ENCODE results near the gene RALGAPA1.

RALGAPA1 gene

DNA sequence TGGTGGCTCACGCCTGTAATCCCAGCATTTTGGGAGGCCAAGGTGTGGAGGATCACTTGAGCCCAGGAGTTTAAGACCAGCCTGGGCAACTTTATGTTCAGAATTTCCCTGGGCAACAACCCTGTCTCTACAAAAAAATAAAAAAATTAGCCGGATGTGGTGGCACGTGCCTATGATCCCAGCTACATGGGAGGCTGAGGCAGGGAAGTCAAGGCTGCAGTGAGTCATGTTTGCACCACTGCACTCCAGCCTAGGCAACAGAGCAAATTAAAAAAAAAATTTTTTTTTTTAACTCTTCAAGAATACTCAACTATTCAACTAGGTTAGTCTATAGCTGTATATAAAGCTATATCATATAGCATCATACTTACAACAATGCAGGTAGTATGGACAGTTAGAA is 113.0 kb downstream of the RALGAPA1 start:
- TF ChIP-seq TAF1 (IDR thresholded peaks at IDR 0.05; ENCODE audit: borderline replicate concordance, insufficient read depth, low read length) (no peak), REST (IDR thresholded peaks at IDR 0.05; ENCODE audit: insufficient read depth in 1 of 2, low read depth in 2 of 2, low read length in 2 of 2) (no peak), FOXP2 (optimal IDR thresholded peaks at IDR 0.05; ENCODE audit: borderline replicate concordance, extremely low read depth, extremely low read length, insufficient read depth) (no peak), POLR2AphosphoS5 (IDR thresholded peaks at IDR 0.05; ENCODE audit: low read depth, low read length) (no peak), SIN3A (IDR thresholded peaks at IDR 0.05; ENCODE audit: borderline replicate concordance, insufficient read depth, low read length) (no peak)

- TF ChIP-seq TAF1 (IDR thresholded peaks at IDR 0.05; ENCODE audit: borderline replicate concordance, insufficient read depth, low read length) (no peak), POLR2AphosphoS5 (IDR thresholded peaks at IDR 0.05; ENCODE audit: low read depth, low read length) (no peak), SIN3A (IDR thresholded peaks at IDR 0.05; ENCODE audit: borderline replicate concordance, insufficient read depth, low read length) (no peak), REST (IDR thresholded peaks at IDR 0.05; ENCODE audit: insufficient read depth in 1 of 2, low read depth in 2 of 2, low read length in 2 of 2) (no peak), FOXP2 (optimal IDR thresholded peaks at IDR 0.05; ENCODE audit: borderline replicate concordance, extremely low read depth, extremely low read length, insufficient read depth) (no peak)
Measured at GRCh38 chr14:35695647-35696046, 113.4 kb downstream of the RALGAPA1 start.

DNA sequence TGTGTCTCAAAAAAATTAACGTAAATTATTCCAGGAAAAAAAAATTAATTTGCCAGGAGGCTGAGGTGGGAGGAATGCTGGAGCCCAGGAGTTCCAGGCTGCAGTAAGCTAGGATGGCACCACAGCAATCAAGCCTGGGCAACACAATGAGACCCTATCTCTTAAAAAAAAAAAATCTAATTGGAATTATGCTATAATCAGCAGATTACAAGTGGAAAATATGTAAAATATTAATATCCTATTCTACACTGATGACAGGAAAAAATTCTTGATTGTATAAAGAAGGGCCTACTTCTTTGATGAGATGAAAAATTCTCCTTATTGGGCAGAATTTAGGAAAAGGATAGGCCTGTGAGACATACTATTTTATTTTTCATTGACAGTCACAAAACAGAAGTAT is 114.0 kb downstream of the RALGAPA1 start:
- TF ChIP-seq TAF1 (IDR thresholded peaks at IDR 0.05; ENCODE audit: borderline replicate concordance, insufficient read depth, low read length) (no peak), FOXP2 (optimal IDR thresholded peaks at IDR 0.05; ENCODE audit: borderline replicate concordance, extremely low read depth, extremely low read length, insufficient read depth) (no peak), SIN3A (IDR thresholded peaks at IDR 0.05; ENCODE audit: borderline replicate concordance, insufficient read depth, low read length) (no peak), REST (IDR thresholded peaks at IDR 0.05; ENCODE audit: insufficient read depth in 1 of 2, low read depth in 2 of 2, low read length in 2 of 2) (no peak), POLR2AphosphoS5 (IDR thresholded peaks at IDR 0.05; ENCODE audit: low read depth, low read length) (no peak)

- TF ChIP-seq REST (IDR thresholded peaks at IDR 0.05; ENCODE audit: insufficient read depth in 1 of 2, low read depth in 2 of 2, low read length in 2 of 2) (no peak), POLR2AphosphoS5 (IDR thresholded peaks at IDR 0.05; ENCODE audit: low read depth, low read length) (no peak), FOXP2 (optimal IDR thresholded peaks at IDR 0.05; ENCODE audit: borderline replicate concordance, extremely low read depth, extremely low read length, insufficient read depth) (no peak), TAF1 (IDR thresholded peaks at IDR 0.05; ENCODE audit: borderline replicate concordance, insufficient read depth, low read length) (no peak), SIN3A (IDR thresholded peaks at IDR 0.05; ENCODE audit: borderline replicate concordance, insufficient read depth, low read length) (no peak)
Measured at GRCh38 chr14:35689000-35689460, 120.1 kb downstream of the RALGAPA1 start.

Data from PFSK-1 (cell line).